Stimulated activated CD8-positive, alpha-beta memory T cell treated with anti-CD3 and anti-CD28 coated beads, Interleukin-7, amount 100 ng/mL, for 24 hours (primary cell): Measurements from ENCODE around the gene SQOR.

ENCODE experiments used
- DNase-seq: peaks from one replicate; pipeline ENCODE4 v3.0.0-alpha.2; 2020; ENCODE audit warnings: low read depth

SQOR gene

DNA sequence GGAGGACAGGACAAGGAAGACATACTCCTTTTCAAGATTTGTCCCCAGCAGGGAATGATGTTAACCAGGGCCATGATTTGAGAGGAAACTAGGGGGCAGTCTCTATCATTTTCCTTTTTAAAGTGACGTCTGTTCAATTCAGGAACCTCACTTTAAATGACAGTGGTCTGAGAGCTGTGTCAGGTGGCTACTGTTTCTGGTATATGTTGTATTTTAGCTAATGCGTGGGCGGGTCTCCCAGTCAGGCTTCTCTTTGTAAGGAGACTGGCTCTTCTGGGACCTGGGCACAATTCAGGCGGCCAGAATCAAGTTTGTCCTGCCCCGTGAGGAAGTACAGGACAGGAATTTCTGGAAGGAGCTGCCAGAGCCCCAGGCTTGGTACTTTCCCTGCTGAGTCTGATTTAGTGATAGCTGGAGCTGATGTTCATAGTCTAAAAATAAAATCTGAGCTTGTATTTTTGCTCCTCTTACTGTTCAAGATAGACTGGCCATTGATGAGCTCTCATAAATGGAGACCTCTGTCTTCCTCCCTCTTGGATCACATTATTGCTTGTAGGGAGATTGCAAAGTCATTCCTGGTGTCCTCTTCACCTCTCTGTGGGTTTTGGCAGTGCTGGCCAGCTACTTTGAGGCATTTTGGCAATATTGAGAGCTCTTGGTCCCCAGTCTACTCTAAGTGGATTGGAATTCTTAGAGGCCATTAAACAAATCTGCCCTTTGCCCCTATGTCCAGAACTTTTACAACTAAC is 25.6 kb downstream of the SQOR start:
- no peak for DNase-seq

DNA sequence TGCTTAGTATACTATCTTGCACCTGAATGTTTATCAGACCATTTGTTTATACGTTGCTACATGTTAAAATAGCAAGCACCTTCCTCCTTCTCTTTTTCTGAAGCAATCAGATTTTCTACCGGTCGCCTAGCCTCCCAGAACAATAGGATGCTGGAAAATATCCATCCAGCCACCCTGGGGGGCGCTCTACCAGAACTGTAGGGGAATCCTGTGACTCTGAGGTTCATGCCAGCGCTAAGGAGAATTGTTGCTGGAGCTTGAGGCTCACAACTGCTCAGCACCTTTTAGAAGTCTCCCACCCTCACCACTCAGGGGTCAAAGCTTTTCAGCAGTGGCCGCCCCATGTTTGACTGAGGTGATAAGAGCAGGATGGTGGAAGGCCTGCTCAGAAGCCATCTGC is 27.5 kb downstream of the SQOR start:
- no peak for DNase-seq

DNA sequence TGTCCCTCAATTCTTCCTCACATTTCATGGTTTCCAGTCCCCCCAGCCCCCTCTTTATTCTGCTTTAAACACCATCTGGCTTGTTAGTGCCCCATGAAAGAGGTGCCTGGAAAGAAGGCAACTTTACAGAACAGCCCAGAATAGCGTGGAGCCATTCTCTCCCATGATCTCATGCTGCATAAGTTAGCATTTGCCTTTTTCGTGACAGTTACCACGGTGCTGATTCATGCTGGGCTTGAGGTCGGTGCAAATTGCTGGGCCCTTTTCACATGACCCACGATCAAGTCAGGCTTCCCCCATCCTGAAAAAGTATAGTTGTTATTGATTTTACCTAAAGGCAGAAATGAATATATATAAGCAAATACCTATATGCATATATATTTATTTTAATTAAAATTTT is 29.6 kb downstream of the SQOR start:
- no peak for DNase-seq

DNA sequence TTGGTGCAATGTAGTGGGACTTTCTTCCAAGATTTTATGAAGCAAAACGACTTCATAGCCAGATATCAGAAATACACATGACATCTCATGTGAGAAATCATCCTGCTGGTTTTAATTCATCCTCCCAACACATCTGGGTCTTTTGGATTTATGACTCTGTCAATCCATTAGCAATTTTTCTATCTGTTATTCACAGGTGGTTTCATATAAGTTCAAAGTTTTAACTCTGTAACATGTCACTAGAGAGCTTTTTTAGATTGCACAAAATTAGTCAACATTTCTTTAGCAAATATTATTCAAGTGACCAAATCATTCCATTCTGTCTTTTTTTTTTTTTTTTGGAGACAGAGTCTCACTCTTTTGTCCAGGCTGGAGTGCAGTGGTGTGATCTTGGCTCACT is 30.4 kb downstream of the SQOR start:
- DNase-seq, result no peak

DNA sequence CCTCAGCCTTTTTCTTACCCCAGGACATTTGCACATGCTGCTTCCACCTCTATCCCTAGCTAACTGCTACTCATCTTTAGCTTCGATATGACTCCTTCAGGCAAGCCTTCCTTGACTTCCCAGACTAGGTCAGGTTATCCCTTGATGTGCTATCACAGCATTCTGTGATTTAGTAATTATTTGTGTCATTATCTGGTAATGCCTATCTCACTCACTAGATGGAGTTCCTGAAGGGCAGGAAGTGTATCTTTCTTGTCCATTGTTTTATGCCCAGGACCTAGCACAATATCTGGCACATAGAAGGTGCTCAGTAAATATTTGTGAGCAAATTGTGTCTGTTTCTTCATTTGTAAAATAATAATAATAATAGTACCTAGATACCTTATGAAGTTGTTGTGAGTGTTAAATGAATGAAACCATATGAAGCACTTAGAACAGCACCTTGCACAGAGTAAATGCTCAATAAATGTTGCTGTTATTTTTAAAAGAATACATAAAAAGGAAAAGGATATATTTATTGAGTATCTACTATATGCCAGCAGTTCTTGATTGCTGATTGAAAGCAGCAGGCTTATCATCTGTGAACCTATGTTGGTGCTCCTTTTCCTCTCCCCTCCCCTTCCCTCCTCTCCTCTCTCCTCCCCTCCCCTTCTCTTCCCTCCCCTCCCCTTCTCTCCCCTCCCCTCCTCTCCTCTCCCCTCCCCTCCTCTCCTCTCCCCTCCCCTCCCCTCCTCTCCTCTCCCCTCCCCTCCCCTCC is 31.5 kb downstream of the SQOR start:
- DNase-seq, result no peak

DNA sequence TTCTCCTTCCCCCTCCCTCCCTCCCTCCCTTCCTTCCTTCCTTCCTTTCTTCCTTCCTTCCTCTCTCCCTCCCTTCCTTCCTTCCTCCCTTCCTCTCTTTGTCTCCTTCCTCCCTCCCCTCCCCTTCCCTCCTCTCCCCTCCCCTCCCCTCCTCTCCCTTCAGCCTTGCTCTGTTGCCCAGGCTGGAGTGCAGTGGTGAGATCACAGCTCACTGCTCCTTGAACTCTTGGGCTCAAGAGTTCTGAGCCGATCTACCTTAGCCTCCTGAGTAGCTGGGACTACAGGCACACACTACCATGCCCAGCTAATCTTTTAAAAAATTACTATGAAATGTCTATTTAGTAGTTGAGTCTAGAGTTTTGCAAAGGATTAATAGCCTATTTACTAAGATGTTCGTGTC is 32.2 kb downstream of the SQOR start:
- no peak for DNase-seq

DNA sequence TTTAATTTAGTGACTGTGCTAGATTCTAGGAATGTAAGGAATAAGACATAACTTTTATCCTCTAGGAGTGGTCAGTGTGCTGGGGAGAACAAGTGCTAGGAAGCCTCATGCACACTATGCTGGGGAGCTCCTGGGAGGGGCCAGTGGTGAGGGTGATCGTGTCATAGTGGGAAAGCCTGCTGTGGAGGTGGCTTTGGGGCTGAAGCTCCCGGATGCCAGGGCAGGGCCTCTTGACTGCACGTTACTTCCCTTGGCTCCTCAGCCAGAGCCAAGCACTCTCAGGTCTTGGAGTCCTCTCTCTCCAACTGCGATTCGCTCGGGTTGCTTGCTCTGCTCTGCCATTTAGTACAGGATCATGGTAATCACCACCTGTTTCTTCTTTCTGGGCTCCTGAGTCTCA is 33.6 kb downstream of the SQOR start:
- DNase-seq, result no peak

DNA sequence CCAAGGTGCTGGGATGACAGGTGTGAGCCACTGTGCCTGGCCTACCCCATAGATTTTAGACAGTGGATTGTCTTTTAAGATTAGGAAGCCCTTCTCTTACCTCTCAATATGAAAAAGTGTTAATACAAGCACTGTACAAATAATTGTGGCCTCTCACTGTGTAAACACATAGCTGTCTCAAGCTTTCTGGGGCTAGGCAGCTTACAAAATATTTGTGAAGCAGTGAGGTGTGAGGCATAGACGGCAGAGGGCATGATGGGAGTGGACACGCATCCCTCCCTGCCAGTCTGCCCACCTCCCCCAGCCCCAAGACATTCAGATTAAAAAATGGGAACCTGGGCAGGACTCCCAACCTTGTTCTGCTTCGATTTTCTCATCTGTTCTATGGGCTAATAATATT is 34.6 kb downstream of the SQOR start:
- no peak for DNase-seq

DNA sequence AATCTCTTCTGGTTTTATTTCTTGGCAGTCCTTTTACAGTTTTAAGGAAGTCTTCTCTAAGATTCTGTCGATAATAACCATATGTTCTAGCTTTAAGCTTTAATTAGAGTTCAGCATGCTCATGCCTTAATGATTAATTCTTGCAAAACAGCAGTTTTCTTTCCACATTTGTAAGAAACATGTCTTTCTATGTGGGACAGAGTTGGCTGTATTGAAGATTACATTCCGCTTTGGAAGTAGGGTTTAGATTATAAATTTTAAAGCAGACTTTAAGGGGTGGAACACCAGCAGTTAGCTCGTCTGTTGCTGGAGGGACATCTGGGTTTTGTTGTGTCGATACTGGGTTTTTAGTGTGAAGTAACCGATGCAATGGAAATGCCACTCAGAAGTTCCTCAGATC is 35.3 kb downstream of the SQOR start:
- no peak for DNase-seq

DNA sequence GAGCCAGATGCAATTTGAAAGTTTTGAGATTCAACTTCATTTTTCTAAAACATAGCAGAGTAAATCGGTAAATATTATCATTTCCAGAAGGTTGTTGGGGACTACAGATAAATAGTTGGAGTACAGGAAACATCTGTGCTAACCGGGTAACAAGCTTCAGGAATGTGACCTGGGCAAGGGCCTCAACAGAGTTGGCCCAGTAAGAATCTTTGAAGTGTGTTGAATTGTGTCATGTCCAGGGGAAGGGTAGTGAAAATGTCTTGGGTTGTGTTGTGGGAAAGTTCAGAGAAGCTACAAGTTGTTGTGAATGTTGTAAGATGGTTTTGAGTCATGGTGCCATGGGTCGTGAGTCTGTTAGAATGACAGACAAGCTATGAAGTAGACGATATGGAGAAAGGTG is 35.7 kb downstream of the SQOR start:
- no peak for DNase-seq

DNA sequence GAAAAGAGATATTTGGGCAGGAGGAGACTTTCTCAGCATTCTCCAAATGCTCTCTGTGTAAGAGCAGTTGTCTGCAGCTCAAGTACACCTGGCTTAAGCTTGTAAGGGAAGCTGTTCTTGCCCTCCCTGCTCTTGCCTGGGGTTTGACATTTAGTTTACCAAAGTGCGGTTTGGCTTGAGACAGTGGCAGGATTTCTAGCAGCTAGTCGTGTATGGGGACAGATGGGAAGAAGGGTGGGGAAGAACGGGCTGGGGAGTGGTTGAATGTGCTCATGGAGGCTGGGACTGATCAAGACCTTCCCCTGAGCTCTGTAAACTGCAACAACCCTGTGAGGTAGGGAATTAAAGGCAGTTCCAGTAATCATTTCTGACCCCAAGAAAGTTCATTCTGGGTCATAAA is 39.8 kb downstream of the SQOR start:
- no peak for DNase-seq

DNA sequence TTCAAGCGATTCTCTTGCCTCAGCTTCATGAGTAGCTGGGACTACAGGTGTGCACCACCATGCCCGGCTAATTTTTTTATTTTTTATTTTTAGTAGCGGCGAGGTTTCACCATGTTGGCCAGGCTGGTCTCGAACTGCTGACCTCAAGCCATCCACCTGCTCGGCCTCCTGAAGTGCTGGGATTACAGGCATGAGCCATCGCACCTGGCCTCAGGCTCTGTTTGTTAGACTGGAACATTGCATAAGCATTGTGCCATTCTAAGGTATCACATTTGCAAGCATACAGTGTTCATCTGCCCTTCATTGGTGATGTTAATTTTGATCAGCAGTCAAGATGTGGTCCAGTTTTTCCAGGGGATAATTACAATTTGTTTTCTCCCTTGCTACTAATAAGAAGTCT is 43.0 kb downstream of the SQOR start:
- DNase-seq, result no peak

DNA sequence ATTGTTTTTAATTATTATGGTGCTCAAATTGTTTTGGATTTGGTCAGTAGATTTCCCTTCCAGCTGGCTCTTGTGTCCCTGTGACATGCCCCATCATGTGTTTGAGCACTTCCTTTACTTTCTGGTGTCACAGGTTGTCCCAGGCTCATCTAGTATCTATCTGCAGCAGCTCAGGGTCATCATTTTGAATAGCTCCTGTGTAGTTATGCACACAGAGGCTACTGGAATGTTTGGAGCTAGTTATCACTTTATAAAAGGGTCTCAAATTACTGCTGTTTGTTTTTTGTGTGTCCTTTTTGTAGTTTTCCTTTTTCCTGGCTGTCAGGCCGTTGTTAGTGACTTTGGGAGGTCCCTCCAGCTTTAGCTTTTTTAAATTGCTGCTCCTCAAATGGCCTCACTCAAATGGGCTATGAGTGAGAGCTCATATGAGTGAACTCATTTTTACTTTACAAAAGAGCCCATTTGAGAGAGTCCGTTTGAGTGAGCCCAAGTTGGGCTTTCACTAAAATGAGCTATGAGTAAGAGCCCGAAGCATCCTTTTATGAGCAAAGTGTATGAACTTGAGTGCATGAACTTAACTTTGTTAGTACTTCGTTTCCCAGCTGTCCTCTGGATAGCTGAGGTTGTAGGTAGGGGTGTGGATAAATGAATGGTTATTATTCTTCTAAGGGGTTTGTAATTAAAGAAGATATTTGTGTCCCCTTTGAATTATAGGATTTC is 43.8 kb downstream of the SQOR start:
- DNase-seq, result no peak

DNA sequence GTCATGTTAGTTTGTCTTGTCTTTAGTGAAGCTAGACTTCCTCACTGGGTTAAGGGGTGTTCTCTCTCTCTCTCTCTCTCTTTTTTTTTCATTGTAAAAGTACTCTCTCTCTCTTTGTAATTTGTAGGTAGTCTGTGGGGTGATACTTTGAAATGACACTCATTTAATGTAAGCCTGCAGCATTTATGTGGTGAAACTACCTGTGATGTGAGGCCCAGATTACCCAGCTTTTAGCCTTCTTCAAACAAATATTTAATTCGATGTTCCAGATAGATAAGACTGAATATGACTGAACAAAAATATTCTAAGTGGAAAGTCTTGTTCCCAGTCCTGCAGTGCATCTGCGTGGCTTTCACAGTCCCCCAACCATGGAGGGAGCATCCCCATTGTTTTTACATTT is 49.7 kb downstream of the SQOR start:
- no peak for DNase-seq

DNA sequence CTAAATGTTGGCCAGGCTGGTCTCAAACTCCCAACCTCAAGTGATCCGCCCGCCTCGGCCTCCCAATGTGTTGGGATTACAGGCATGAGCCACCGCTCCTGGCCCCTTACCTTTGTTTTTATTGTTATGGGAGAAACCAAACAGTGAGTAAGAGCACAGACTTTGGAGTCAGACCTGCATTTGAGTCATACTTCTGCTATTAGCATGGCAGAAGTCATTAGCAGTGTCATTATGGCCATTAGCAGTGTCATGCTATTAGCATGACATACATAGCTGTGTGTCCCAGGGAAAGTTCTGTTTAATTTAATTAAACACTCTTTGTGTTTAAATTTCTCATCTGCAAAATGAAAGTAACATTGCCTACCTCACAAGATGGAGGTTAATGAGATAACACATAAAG is 54.8 kb downstream of the SQOR start:
- DNase-seq, result no peak

DNA sequence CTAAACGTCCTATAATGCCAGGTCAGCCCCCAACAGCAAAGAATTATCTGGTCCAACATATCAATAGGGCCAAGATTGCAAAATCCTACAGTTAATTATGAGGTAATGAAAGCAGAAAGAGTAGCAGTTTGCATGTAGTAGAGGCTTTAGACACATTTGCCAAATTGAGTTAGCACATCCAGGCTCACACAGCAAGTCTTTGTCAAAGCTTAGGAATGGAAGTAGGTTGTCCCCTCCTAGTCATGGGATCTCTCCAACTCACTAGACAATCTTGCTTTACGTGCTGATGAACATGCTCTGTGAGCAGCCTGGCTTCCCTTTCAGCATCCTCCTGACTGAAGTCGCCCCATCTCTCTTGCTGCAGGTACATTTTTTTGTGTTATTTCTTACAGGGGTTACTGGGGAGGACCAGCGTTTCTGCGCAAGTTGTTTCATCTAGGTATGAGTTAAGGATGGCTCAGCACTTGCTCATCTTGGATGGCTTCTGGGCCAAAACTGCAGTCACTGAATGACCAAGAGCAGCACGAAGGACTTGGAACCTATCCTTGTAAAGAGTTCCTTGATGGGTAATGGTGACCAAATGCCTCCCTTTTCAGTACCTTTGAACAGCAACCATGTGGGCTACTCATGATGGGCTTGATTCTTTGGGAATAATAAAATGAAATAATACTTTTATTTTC is 55.9 kb downstream of the SQOR start:
- no peak for DNase-seq

DNA sequence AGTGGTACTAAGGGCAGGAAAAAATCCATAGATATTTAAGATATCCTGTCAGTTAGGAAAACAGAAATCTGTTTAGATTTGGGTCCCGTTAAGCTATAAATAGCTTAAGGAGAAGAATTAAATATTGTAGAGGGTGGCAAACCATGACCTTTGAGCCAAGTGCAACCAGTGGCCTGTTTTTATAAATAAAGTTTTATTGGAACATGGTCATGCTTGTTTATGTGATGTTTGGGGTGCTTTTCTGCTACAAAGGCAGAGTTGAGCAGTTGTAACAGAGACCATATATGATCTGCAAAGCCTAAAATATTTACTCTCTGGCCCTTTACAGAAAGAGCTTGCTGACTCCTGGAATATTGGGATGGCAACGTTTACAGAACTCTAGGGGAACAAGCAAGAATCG is 66.3 kb downstream of the SQOR start:
- DNase-seq, result no peak

DNA sequence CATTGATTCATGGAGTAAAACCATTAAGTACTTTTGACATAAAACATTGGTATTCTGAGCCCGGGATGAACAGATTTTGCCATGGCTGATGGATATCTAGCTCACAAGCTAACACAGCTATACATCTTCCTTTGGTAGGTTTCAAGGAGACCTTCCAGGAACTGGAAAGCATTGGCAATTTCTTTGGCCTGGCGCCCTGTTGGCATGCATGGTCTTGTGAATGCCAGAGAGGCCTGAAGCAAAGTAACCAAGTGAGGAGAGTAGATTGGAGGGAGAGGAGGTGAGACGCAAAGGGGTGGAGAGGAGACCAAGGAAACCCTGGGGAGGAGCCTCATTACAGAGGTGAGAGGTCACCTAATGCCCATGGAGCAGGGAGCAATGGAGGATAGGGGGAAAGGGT is 67.2 kb downstream of the SQOR start:
- no peak for DNase-seq

DNA sequence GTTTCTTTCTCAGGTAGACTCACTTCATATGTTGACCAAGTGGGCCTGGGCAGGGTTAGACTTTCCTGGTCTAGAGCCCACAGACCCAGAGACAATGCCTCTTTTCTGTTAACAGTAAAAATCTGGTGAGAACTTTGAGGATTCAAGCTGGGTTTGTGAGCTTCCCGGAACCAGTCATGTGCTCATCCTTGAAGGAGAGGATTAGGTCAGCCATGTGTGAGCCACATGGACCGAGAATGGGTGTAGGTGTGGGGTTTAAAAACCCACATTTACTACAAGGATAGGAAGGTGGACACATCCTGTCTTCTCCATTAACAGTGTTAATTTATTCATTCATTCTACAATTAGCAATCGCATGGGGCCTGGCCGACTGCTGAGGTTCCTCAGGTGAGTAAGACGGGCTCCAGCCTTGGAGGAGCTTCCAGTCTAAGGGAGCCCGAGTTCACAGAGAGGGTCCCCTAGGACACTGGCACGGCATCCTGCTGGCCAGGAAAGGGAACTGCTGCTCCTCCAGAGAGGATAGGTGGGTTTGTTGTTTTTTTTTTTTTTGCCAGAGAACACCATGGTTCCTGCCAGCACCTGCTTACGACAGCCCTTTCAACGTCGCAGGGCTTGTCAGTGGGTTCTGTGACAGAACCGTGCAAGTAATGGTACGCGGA is 69.0 kb downstream of the SQOR start:
- DNase-seq, result no peak

DNA sequence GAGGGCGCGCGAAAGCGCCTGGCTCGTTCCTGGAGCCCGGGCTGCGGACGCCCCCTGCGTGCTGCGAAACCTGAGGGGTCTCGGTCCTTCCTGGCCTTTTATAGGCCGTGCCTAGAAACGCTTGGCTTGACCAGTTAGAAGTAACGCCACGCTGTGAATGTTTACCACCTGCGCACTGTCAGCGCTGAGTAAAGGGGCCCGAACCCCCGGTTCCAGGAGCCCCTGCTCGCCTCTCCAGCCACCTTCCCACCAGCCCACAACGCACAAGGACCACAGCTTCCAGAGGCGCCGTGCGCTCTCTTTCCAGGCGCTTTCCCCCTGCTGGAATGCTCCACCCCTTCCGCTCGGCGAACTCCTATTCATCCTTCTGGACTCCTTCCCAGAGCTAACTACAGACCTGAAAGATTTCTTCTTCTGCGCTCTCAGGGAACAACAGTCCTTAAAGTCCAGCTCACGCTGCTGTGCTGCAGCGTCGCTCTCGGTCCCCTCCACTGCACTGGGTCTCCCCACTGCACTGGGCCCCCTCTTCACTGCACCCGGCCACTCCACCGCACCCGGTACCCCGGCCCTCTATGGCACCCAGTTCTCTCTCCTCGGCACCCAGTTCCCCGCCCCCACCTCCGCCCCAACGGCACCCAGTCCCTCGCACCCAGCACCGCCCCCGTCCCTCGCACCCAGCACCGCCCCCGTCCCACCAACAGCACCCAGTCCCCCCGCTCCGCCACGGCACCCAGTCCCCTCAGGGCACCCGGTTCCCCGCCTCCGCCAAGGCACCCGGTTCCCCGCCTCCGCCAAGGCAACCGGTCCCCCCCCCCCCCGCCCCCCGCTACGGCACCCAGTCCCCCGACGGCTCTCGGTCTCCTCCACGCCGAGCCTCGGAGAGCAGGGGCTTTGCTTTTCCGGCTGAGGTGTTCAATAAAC is 69.8 kb downstream of the SQOR start:
- no peak for DNase-seq
